HepG2 (cell line): ENCODE data around the gene GHRH. TPM values are rescaled to one million over a fixed set of nuclear protein-coding genes. Genes with fewer than 3 reads are reported as not detected.

Experiments
- ELF3 ChIP-seq: IDR thresholded peaks from 2 replicates; pipeline ENCODE4 v1.6.1; 2016; ENCODE audit warnings: missing genetic modification reagents, missing compliant biosample characterization
- KDM3A ChIP-seq: IDR thresholded peaks from 2 replicates; pipeline ENCODE4 v1.6.1; 2018; ENCODE audit warnings: low read depth, missing compliant biosample characterization
- KDM5A ChIP-seq: fragments of 200-600 bp; sonication (generic); IDR thresholded peaks from 2 replicates; pipeline ENCODE4 v1.7.0; 2018; ENCODE audit warnings: antibody characterized with exemption, mild to moderate bottlenecking, low read length, borderline replicate concordance
- LCORL ChIP-seq, 2 experiments: fragments of 450-650 bp in 1 of 2; sonication (generic) in 1 of 2; formaldehyde crosslinking in 1 of 2; IDR thresholded peaks; 2 replicates each; pipeline versions ENCODE4 v1.5.0 to v1.6.1; 2017 to 2020; ENCODE audit warnings: antibody characterized with exemption in 1 of 2, missing genetic modification reagents in 1 of 2
- RORA ChIP-seq: sonication (generic); formaldehyde crosslinking; IDR thresholded peaks from 2 replicates; pipeline ENCODE4 v1.5.0; 2020; ENCODE audit warnings: mild to moderate bottlenecking, missing genetic modification reagents, moderate library complexity
- STAT5B ChIP-seq: sonication (generic); formaldehyde crosslinking; IDR thresholded peaks from 2 replicates; pipeline ENCODE4 v1.4.0; 2020; ENCODE audit warnings: missing genetic modification reagents
- ZNF101 ChIP-seq: sonication (generic); formaldehyde crosslinking; IDR thresholded peaks from 2 replicates; pipeline ENCODE4 v1.4.0; 2020; ENCODE audit warnings: mild to moderate bottlenecking, low read depth, missing genetic modification reagents, borderline replicate concordance
- ZNF318 ChIP-seq: sonication (generic); formaldehyde crosslinking; IDR thresholded peaks from 2 replicates; pipeline ENCODE4 v1.4.0; 2020; ENCODE audit warnings: mild to moderate bottlenecking, missing genetic modification reagents
- ZNF350 ChIP-seq: sonication (generic); formaldehyde crosslinking; IDR thresholded peaks from 2 replicates; pipeline ENCODE4 v1.4.0; 2020; ENCODE audit warnings: mild to moderate bottlenecking, low read depth, missing genetic modification reagents, borderline replicate concordance
- ZNF552 ChIP-seq: sonication (generic); formaldehyde crosslinking; IDR thresholded peaks from 2 replicates; pipeline ENCODE4 v1.9.0; 2022; ENCODE audit warnings: missing genetic modification reagents, mild to moderate bottlenecking, borderline replicate concordance
- ZNF563 ChIP-seq: sonication (generic); formaldehyde crosslinking; IDR thresholded peaks from 2 replicates; pipeline ENCODE4 v1.8.0; 2022; ENCODE audit warnings: mild to moderate bottlenecking, moderate library complexity, missing genetic modification reagents
- ZNF674 ChIP-seq: sonication (generic); formaldehyde crosslinking; IDR thresholded peaks from 2 replicates; pipeline ENCODE4 v1.5.0; 2020; ENCODE audit warnings: low read depth, mild to moderate bottlenecking, missing genetic modification reagents
- ZNF709 ChIP-seq: sonication (generic); formaldehyde crosslinking; IDR thresholded peaks from 2 replicates; pipeline ENCODE4 v1.5.0; 2020; ENCODE audit warnings: mild to moderate bottlenecking, missing genetic modification reagents
- polyA plus RNA-seq, 8 experiments: library from polyadenylated mRNA; depleted of rRNA in 3 of 8; stranded (reverse) in 7 of 8; unstranded in 1 of 8; fragments of >200 nt; fragmentation: Illumina TruSeq in 4 of 8; extraction: Trizol in 4 of 8; gene quantifications; 2 replicates each; pipeline versions ENCODE4 v1.2.1 to v1.2.3, GENCODE V29; 2011 to 2016; ENCODE audit warnings: low read depth in 4 of 8, missing spikeins in 1 of 8, mixed read lengths in 1 of 8; ENCODE audit not compliant: insufficient read depth in 1 of 8
- total RNA-seq, 5 experiments: library from RNA; depleted of rRNA; stranded (reverse); fragments of >200 nt; fragmentation: Illumina TruSeq; extraction: Trizol; gene quantifications; 2 replicates each; pipeline ENCODE4 v1.2.3, GENCODE V29; 2016; ENCODE audit warnings: low read depth in 1 of 5
- TF ChIP-seq, protein P1 (sequence below): sonication (generic); formaldehyde crosslinking; IDR thresholded peaks from 2 replicates; pipeline ENCODE4 v1.4.0; 2020; ENCODE audit warnings: missing genetic modification reagents
- TF ChIP-seq, protein P2 (sequence below): sonication (generic); formaldehyde crosslinking; IDR thresholded peaks from 2 replicates; pipeline ENCODE4 v1.9.0; 2021; ENCODE audit warnings: mild to moderate bottlenecking, missing genetic modification reagents

GHRH gene
- total and polyA plus RNA-seq, 2 of the 13 experiments (the other 11 are each of a cell fraction or from before 2014, with no cell fraction given) = not detected

- TF ChIP-seq ZNF318 (no peak), ZNF350 (CRISPR knock-in tag) (no peak), ZNF101 (CRISPR knock-in tag) (no peak), ZNF674 (no peak), ZNF709 (CRISPR knock-in tag) (no peak), ZNF563 (CRISPR knock-in tag) (no peak), ELF3 (CRISPR knock-in tag) (no peak), KDM3A (no peak), STAT5B (no peak), LCORL (IDR thresholded peaks at IDR 0.05) (no peak), LCORL (CRISPR knock-in tag; IDR thresholded peaks at IDR 0.05) (no peak), RORA (CRISPR knock-in tag) (no peak), KDM5A (no peak), ZNF552 (CRISPR knock-in tag) (no peak)
- TF ChIP-seq, protein P1, sequence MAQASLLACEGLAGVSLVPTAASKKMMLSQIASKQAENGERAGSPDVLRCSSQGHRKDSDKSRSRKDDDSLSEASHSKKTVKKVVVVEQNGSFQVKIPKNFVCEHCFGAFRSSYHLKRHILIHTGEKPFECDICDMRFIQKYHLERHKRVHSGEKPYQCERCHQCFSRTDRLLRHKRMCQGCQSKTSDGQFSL (CRISPR knock-in tag) = no peak
- TF ChIP-seq, protein P2, sequence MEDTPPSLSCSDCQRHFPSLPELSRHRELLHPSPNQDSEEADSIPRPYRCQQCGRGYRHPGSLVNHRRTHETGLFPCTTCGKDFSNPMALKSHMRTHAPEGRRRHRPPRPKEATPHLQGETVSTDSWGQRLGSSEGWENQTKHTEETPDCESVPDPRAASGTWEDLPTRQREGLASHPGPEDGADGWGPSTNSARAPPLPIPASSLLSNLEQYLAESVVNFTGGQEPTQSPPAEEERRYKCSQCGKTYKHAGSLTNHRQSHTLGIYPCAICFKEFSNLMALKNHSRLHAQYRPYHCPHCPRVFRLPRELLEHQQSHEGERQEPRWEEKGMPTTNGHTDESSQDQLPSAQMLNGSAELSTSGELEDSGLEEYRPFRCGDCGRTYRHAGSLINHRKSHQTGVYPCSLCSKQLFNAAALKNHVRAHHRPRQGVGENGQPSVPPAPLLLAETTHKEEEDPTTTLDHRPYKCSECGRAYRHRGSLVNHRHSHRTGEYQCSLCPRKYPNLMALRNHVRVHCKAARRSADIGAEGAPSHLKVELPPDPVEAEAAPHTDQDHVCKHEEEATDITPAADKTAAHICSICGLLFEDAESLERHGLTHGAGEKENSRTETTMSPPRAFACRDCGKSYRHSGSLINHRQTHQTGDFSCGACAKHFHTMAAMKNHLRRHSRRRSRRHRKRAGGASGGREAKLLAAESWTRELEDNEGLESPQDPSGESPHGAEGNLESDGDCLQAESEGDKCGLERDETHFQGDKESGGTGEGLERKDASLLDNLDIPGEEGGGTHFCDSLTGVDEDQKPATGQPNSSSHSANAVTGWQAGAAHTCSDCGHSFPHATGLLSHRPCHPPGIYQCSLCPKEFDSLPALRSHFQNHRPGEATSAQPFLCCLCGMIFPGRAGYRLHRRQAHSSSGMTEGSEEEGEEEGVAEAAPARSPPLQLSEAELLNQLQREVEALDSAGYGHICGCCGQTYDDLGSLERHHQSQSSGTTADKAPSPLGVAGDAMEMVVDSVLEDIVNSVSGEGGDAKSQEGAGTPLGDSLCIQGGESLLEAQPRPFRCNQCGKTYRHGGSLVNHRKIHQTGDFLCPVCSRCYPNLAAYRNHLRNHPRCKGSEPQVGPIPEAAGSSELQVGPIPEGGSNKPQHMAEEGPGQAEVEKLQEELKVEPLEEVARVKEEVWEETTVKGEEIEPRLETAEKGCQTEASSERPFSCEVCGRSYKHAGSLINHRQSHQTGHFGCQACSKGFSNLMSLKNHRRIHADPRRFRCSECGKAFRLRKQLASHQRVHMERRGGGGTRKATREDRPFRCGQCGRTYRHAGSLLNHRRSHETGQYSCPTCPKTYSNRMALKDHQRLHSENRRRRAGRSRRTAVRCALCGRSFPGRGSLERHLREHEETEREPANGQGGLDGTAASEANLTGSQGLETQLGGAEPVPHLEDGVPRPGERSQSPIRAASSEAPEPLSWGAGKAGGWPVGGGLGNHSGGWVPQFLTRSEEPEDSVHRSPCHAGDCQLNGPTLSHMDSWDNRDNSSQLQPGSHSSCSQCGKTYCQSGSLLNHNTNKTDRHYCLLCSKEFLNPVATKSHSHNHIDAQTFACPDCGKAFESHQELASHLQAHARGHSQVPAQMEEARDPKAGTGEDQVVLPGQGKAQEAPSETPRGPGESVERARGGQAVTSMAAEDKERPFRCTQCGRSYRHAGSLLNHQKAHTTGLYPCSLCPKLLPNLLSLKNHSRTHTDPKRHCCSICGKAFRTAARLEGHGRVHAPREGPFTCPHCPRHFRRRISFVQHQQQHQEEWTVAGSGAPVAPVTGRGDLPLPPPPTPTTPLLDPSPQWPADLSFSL (CRISPR knock-in tag) = no peak
Measured at GRCh38 chr20:37271421-37271768, 9.8 kb upstream of the GHRH start (continued).
